HEK293 (cell line): ENCODE data around the gene NEURL1.
A peak's percentile ranks its signal among the peaks of the same experiment; 100 is the strongest.

ENCODE experiments used
- CTCF ChIA-PET: fragments of 350-600 bp; formaldehyde crosslinking; extraction: SDS; loops from one replicate; lab custom pipeline; 2021; ENCODE audit warnings: antibody characterized with exemption; lab: Yijun Ruan, JAX
- POLR2A ChIA-PET: fragments of 300-600 bp; formaldehyde crosslinking; extraction: SDS; loops from one replicate; lab custom pipeline; 2020; ENCODE audit warnings: antibody characterized with exemption, inconsistent platforms; lab: Yijun Ruan, JAX
- H3K27ac ChIP-seq: fragments of 200-500 bp; sonication (Bioruptor generic); 2 replicates; pipeline ENCODE4 v1.5.1; 2014; ENCODE audit warnings: low read depth, low read length, control low read depth, inconsistent platforms; ENCODE audit errors: extremely low read depth
- H3K36me3 ChIP-seq, 2 experiments: fragments of 200-500 bp in 1 of 2; sonication (Bioruptor generic) in 1 of 2; 1 replicate in 1 of 2; 2 replicates in 1 of 2; pipeline ENCODE4 v1.5.1; 2014 to 2017; ENCODE audit warnings: inconsistent platforms in 2 of 2, low read length in 2 of 2; ENCODE audit not compliant: control insufficient read depth in 2 of 2, insufficient read depth in 1 of 2
- H3K4me1 ChIP-seq: fragments of 200-500 bp; sonication (Bioruptor generic); 2 replicates; pipeline ENCODE4 v1.5.1; 2014; ENCODE audit warnings: mild to moderate bottlenecking, low read length, inconsistent platforms; ENCODE audit not compliant: control insufficient read depth, insufficient read depth
- H3K4me3 ChIP-seq: 2 replicates; pipeline ENCODE4 v1.5.1; 2011; ENCODE audit warnings: low read depth, mild to moderate bottlenecking, control low read depth, low read length, moderate library complexity
- H3K9me3 ChIP-seq: fragments of 200-500 bp; sonication (Bioruptor generic); 2 replicates; pipeline ENCODE4 v1.5.1; 2014; ENCODE audit warnings: low read depth, low read length, inconsistent platforms; ENCODE audit not compliant: control insufficient read depth, insufficient read depth
- KLF9 ChIP-seq: fragments of 450-650 bp; formaldehyde crosslinking; IDR thresholded peaks from 2 replicates; pipeline ENCODE4 v1.5.1; 2016; ENCODE audit warnings: missing biosample characterization, missing genetic modification characterization, low read depth
- MZF1 ChIP-seq: fragments of 450-650 bp; formaldehyde crosslinking; IDR thresholded peaks from 2 replicates; pipeline ENCODE4 v1.5.1; 2017; ENCODE audit warnings: missing biosample characterization, missing genetic modification characterization, borderline replicate concordance
- SP7 ChIP-seq: fragments of 450-650 bp; formaldehyde crosslinking; IDR thresholded peaks from 2 replicates; pipeline ENCODE4 v1.5.1; 2016; ENCODE audit warnings: missing biosample characterization, missing genetic modification characterization
- YY1 ChIP-seq: fragments of 450-650 bp; formaldehyde crosslinking; IDR thresholded peaks from 2 replicates; pipeline ENCODE4 v1.5.1; 2018; ENCODE audit warnings: missing biosample characterization, missing genetic modification characterization
- ZBTB1 ChIP-seq: fragments of 450-650 bp; formaldehyde crosslinking; IDR thresholded peaks from 2 replicates; pipeline ENCODE4 v1.5.1; 2016; ENCODE audit warnings: missing biosample characterization, missing genetic modification characterization
- ZBTB7A ChIP-seq: fragments of 450-650 bp; formaldehyde crosslinking; IDR thresholded peaks from 2 replicates; pipeline ENCODE4 v1.5.1; 2016; ENCODE audit warnings: low read depth, missing biosample characterization, missing genetic modification characterization
- ZNF239 ChIP-seq: fragments of 450-650 bp; formaldehyde crosslinking; IDR thresholded peaks from 2 replicates; pipeline ENCODE4 v1.5.1; 2016; ENCODE audit warnings: missing biosample characterization, missing genetic modification characterization
- ZNF292 ChIP-seq: fragments of 450-650 bp; formaldehyde crosslinking; IDR thresholded peaks from 2 replicates; pipeline ENCODE4 v1.5.1; 2016; ENCODE audit warnings: low read depth, missing biosample characterization, missing genetic modification characterization, borderline replicate concordance
- ZNF404 ChIP-seq: fragments of 450-650 bp; formaldehyde crosslinking; IDR thresholded peaks from 2 replicates; pipeline ENCODE4 v1.5.1; 2017; ENCODE audit warnings: missing biosample characterization, missing genetic modification characterization
- ZNF433 ChIP-seq: fragments of 450-650 bp; formaldehyde crosslinking; IDR thresholded peaks from 2 replicates; pipeline ENCODE4 v1.5.1; 2016; ENCODE audit warnings: missing biosample characterization, missing genetic modification characterization, low read depth
- ZNF529 ChIP-seq: fragments of 450-650 bp; formaldehyde crosslinking; IDR thresholded peaks from 2 replicates; pipeline ENCODE4 v1.5.1; 2017; ENCODE audit warnings: missing genetic modification characterization, missing biosample characterization; ENCODE audit not compliant: insufficient replicate concordance
- TF ChIP-seq, protein P1 (sequence below): fragments of 450-650 bp; formaldehyde crosslinking; conservative IDR thresholded peaks from 2 replicates; pipeline ENCODE4 v1.5.1; 2016; ENCODE audit warnings: low read depth, missing biosample characterization, missing genetic modification characterization
- TF ChIP-seq, protein P2 (sequence below): fragments of 450-650 bp; formaldehyde crosslinking; IDR thresholded peaks from 2 replicates; pipeline ENCODE4 v1.5.1; 2016; ENCODE audit warnings: missing biosample characterization, missing genetic modification characterization
- TF ChIP-seq, protein P3 (sequence below): fragments of 450-650 bp; formaldehyde crosslinking; IDR thresholded peaks from 2 replicates; pipeline ENCODE4 v1.5.1; 2016; ENCODE audit warnings: missing biosample characterization, missing genetic modification characterization, borderline replicate concordance
- TF ChIP-seq, protein P4 (sequence below): fragments of 450-650 bp; formaldehyde crosslinking; IDR thresholded peaks from 2 replicates; pipeline ENCODE4 v1.5.1; 2016; ENCODE audit warnings: missing biosample characterization, missing genetic modification characterization
- TF ChIP-seq, protein P5 (sequence below): fragments of 450-650 bp; formaldehyde crosslinking; IDR thresholded peaks from 2 replicates; pipeline ENCODE4 v1.5.1; 2016; ENCODE audit warnings: missing biosample characterization, missing genetic modification characterization

Gene NEURL1

DNA sequence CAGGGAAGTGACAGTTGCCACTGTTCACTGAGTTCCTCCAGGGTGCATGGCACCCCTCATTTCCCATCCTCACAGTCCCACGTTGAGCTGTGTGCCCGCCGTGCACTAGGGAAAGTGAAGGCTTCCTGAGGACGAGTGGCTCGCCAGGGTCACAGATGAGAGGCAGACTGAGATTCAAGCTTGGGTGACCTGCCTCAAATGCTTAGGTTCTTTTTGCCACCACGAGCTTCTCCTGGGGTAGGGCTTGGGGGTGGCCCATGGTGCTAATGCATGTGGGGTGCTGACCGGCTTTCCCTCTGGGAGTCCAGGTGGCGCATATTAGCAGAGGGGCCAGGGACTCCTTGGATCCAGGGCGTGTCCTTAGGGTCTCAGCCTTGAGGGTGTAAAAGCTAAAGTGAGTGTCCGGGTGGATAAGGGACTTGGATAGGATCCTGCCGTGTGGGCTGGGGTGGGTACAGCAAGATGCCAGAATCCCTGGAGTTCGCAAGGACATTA lies 43.3 kb upstream of the NEURL1 start:
- no peak overlapping the region for H3K27ac ChIP-seq
- H3K9me3 ChIP-seq, result no peaks in the 10 kb centered on the region
- CTCF ChIA-PET, result interaction anchor here (0.7 kb wide), 1 partner anchor 31 kb away, joined by 4 read pairs; no protein-coding TSS in a partner anchor
- POLR2A ChIA-PET, result no interaction called here
- H3K36me3 ChIP-seq, result peaks cover 5 to 49% of the 10 kb centered on the region in 2 experiments; a peak in 2 of 3 replicates
- no peak overlapping the region for H3K4me3 ChIP-seq
- TF ChIP-seq MZF1 (tag by site-specific recombination), result no peak
- no peak for TF ChIP-seq ZNF292 (tag by site-specific recombination)
- TF ChIP-seq, protein P1, sequence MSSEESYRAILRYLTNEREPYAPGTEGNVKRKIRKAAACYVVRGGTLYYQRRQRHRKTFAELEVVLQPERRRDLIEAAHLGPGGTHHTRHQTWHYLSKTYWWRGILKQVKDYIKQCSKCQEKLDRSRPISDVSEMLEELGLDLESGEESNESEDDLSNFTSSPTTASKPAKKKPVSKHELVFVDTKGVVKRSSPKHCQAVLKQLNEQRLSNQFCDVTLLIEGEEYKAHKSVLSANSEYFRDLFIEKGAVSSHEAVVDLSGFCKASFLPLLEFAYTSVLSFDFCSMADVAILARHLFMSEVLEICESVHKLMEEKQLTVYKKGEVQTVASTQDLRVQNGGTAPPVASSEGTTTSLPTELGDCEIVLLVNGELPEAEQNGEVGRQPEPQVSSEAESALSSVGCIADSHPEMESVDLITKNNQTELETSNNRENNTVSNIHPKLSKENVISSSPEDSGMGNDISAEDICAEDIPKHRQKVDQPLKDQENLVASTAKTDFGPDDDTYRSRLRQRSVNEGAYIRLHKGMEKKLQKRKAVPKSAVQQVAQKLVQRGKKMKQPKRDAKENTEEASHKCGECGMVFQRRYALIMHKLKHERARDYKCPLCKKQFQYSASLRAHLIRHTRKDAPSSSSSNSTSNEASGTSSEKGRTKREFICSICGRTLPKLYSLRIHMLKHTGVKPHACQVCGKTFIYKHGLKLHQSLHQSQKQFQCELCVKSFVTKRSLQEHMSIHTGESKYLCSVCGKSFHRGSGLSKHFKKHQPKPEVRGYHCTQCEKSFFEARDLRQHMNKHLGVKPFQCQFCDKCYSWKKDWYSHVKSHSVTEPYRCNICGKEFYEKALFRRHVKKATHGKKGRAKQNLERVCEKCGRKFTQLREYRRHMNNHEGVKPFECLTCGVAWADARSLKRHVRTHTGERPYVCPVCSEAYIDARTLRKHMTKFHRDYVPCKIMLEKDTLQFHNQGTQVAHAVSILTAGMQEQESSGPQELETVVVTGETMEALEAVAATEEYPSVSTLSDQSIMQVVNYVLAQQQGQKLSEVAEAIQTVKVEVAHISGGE, result no peak
- TF ChIP-seq ZNF433 (tag by site-specific recombination), result no peak
- no peak for TF ChIP-seq ZBTB1 (tag by site-specific recombination)
- TF ChIP-seq ZNF404, result no peak
- TF ChIP-seq YY1 (tag by site-specific recombination), result no peak
- no peak for TF ChIP-seq ZNF239
- H3K4me1 ChIP-seq, result peaks cover 9% of the 10 kb centered on the region

DNA sequence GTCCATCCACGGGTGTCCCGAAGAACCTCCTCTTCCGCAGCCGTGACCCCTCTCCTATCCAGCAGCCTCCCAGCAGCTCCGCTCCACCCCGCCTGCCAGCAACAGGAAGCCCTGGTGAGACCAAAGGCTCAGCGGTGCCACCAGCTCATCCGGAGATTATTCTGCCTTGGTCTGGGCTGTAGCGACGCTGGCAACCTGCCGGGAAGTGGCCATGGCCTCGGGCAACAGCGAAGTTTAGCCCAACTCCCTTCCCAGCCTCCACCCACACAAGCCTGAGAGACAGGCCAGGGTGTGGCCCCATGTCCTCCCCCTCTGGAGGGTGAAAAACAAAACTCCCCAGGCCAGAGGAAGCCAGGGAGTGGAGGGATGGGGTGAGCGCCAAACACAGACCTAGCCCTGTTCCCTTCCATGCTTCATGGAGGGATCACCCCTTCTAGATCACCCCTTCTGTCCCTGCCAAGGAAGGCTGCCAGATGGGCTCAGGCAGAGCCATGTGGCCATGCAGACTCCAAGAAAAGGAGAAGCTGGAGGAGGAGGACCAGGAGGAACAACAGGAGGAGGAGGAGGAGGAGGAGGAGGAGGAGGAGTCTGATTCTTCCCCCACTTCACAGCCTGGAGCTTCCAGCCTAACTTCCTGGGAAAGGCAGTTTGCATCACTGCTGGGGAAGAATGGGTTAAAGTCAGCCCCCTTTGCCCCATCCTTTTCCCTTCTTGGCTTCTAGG lies 42.3 kb upstream of the NEURL1 start:
- ChIA-PET POLR2A (interaction anchor here (0.7 to 1.9 kb wide), 3 partner anchors 40 to 83 kb away, joined by 4 to 5 read pairs (median 4); partner anchors contain the start of genes ATP5MK, PDCD11 and TAF5), CTCF (interaction anchor here (1.1 to 1.5 kb wide), 2 partner anchors 25 to 31 kb away, joined by 3 to 7 read pairs; no protein-coding TSS in a partner anchor)
- peak overlapping the region; percentile 77; the same call in 1 of the 2 replicates for H3K27ac ChIP-seq
- TF ChIP-seq, protein P2, sequence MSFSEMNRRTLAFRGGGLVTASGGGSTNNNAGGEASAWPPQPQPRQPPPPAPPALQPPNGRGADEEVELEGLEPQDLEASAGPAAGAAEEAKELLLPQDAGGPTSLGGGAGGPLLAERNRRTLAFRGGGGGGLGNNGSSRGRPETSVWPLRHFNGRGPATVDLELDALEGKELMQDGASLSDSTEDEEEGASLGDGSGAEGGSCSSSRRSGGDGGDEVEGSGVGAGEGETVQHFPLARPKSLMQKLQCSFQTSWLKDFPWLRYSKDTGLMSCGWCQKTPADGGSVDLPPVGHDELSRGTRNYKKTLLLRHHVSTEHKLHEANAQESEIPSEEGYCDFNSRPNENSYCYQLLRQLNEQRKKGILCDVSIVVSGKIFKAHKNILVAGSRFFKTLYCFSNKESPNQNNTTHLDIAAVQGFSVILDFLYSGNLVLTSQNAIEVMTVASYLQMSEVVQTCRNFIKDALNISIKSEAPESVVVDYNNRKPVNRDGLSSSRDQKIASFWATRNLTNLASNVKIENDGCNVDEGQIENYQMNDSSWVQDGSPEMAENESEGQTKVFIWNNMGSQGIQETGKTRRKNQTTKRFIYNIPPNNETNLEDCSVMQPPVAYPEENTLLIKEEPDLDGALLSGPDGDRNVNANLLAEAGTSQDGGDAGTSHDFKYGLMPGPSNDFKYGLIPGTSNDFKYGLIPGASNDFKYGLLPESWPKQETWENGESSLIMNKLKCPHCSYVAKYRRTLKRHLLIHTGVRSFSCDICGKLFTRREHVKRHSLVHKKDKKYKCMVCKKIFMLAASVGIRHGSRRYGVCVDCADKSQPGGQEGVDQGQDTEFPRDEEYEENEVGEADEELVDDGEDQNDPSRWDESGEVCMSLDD (tag by site-specific recombination), result no peak
- TF ChIP-seq SP7, result no peak
- TF ChIP-seq, protein P3, sequence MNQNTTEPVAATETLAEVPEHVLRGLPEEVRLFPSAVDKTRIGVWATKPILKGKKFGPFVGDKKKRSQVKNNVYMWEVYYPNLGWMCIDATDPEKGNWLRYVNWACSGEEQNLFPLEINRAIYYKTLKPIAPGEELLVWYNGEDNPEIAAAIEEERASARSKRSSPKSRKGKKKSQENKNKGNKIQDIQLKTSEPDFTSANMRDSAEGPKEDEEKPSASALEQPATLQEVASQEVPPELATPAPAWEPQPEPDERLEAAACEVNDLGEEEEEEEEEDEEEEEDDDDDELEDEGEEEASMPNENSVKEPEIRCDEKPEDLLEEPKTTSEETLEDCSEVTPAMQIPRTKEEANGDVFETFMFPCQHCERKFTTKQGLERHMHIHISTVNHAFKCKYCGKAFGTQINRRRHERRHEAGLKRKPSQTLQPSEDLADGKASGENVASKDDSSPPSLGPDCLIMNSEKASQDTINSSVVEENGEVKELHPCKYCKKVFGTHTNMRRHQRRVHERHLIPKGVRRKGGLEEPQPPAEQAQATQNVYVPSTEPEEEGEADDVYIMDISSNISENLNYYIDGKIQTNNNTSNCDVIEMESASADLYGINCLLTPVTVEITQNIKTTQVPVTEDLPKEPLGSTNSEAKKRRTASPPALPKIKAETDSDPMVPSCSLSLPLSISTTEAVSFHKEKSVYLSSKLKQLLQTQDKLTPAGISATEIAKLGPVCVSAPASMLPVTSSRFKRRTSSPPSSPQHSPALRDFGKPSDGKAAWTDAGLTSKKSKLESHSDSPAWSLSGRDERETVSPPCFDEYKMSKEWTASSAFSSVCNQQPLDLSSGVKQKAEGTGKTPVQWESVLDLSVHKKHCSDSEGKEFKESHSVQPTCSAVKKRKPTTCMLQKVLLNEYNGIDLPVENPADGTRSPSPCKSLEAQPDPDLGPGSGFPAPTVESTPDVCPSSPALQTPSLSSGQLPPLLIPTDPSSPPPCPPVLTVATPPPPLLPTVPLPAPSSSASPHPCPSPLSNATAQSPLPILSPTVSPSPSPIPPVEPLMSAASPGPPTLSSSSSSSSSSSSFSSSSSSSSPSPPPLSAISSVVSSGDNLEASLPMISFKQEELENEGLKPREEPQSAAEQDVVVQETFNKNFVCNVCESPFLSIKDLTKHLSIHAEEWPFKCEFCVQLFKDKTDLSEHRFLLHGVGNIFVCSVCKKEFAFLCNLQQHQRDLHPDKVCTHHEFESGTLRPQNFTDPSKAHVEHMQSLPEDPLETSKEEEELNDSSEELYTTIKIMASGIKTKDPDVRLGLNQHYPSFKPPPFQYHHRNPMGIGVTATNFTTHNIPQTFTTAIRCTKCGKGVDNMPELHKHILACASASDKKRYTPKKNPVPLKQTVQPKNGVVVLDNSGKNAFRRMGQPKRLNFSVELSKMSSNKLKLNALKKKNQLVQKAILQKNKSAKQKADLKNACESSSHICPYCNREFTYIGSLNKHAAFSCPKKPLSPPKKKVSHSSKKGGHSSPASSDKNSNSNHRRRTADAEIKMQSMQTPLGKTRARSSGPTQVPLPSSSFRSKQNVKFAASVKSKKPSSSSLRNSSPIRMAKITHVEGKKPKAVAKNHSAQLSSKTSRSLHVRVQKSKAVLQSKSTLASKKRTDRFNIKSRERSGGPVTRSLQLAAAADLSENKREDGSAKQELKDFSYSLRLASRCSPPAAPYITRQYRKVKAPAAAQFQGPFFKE (tag by site-specific recombination), result no peak
- no peak for TF ChIP-seq ZNF529 (tag by site-specific recombination)
- TF ChIP-seq, protein P4, sequence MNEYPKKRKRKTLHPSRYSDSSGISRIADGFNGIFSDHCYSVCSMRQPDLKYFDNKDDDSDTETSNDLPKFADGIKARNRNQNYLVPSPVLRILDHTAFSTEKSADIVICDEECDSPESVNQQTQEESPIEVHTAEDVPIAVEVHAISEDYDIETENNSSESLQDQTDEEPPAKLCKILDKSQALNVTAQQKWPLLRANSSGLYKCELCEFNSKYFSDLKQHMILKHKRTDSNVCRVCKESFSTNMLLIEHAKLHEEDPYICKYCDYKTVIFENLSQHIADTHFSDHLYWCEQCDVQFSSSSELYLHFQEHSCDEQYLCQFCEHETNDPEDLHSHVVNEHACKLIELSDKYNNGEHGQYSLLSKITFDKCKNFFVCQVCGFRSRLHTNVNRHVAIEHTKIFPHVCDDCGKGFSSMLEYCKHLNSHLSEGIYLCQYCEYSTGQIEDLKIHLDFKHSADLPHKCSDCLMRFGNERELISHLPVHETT (tag by site-specific recombination), result no peak
- TF ChIP-seq KLF9, result no peak
- TF ChIP-seq ZBTB7A (tag by site-specific recombination), result no peak
- TF ChIP-seq, protein P5, sequence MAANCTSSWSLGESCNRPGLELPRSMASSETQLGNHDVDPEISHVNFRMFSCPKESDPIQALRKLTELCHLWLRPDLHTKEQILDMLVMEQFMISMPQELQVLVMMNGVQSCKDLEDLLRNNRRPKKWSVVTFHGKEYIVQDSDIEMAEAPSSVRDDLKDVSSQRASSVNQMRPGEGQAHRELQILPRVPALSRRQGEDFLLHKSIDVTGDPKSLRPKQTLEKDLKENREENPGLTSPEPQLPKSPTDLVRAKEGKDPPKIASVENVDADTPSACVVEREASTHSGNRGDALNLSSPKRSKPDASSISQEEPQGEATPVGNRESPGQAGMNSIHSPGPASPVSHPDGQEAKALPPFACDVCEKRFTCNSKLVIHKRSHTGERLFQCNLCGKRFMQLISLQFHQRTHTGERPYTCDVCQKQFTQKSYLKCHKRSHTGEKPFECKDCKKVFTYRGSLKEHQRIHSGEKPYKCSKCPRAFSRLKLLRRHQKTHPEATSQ (tag by site-specific recombination), result no peak

More for the DNA sequence above, 42.3 kb upstream of the NEURL1 start:
- peaks cover 5 to 39% of the 10 kb centered on the region in 2 experiments; a peak in 2 of 3 replicates for H3K36me3 ChIP-seq
- H3K9me3 ChIP-seq, result no peaks in the 10 kb centered on the region
- H3K4me1 ChIP-seq, result peaks cover 9% of the 10 kb centered on the region
- peak overlapping the region; percentile 60 for H3K4me3 ChIP-seq
